ENCODE data around the gene ODF4. TPM values are rescaled to one million over a fixed set of nuclear protein-coding genes. Genes with fewer than 3 reads are reported as not detected.

Gene ODF4
- total and polyA plus RNA-seq, 2 of the 13 experiments (the other 11 are each of a cell fraction or from before 2014, with no cell fraction given): not detected

DNA sequence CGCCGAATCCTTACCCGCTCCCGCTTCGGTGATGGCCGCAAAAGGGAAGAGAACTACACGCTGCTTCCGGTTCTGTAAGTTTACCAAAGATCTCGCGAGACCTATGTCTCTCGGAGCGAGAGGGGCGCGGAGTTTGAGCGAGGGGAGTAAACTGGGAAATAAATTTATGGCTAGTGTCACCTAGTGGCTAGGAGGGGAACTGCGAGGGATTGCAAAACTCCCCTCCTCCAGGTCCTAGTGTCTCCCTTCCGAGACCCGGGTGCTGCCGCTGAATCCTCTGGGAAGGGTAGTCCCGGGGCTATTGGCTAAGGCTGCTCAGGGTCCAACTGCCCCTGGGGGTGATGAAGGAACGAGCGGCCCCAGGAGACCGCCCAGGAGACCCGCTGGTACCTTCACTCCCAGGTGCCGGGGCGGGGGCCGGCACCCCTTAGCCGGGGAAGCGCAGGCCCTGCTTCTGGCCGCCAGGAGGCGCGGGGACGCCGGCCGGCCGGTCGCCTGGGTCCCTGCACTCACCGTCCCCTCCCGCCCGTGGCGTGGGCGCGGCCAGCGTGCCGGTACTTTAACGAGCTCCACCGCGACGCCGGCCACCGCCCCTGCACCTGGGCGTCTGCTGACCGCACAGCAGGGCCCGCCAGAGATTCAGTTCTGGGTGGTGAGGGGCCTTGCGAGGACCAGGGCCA is 43.6 kb downstream of the ODF4 start, which contains the start of gene RPL26 (continued):
- TF ChIP-seq SRY (CRISPR knock-in tag; IDR thresholded peaks at IDR 0.05): no peak; the same call in 1 of the 2 replicates
- peak; percentile 68; the same call in 1 of the 2 replicates for TF ChIP-seq PHF8 (CRISPR knock-in tag; IDR thresholded peaks at IDR 0.05)
- TF ChIP-seq ZNF350 (CRISPR knock-in tag; IDR thresholded peaks at IDR 0.05; ENCODE audit: borderline replicate concordance, low read depth): peak; percentile 74; the same call in 1 of the 2 replicates
- TF ChIP-seq RBM22 (optimal IDR thresholded peaks at IDR 0.05; ENCODE audit: low read length): no peak
- no peak for TF ChIP-seq ZNF839 (CRISPR knock-in tag; IDR thresholded peaks at IDR 0.05; ENCODE audit: borderline replicate concordance)
- peak; percentile 31; the same call in 1 of the 2 replicates for TF ChIP-seq NFKB2 (CRISPR knock-in tag; IDR thresholded peaks at IDR 0.05; ENCODE audit: borderline replicate concordance)
- peak; percentile 12; the same call in 1 of the 2 replicates for TF ChIP-seq ZNF256 (CRISPR knock-in tag; conservative IDR thresholded peaks at IDR 0.05)
- TF ChIP-seq, protein P1, sequence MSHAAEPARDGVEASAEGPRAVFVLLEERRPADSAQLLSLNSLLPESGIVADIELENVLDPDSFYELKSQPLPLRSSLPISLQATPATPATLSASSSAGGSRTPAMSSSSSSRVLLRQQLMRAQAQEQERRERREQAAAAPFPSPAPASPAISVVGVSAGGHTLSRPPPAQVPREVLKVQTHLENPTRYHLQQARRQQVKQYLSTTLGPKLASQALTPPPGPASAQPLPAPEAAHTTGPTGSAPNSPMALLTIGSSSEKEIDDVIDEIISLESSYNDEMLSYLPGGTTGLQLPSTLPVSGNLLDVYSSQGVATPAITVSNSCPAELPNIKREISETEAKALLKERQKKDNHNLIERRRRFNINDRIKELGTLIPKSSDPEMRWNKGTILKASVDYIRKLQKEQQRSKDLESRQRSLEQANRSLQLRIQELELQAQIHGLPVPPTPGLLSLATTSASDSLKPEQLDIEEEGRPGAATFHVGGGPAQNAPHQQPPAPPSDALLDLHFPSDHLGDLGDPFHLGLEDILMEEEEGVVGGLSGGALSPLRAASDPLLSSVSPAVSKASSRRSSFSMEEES (CRISPR knock-in tag; IDR thresholded peaks at IDR 0.05): peak; percentile 29; the same call in 1 of the 2 replicates
- no peak for TF ChIP-seq GPBP1L1 (CRISPR knock-in tag; IDR thresholded peaks at IDR 0.05)
- peak; percentile 73 for TF ChIP-seq CBFB (CRISPR knock-in tag; IDR thresholded peaks at IDR 0.05)
- TF ChIP-seq, protein P2, sequence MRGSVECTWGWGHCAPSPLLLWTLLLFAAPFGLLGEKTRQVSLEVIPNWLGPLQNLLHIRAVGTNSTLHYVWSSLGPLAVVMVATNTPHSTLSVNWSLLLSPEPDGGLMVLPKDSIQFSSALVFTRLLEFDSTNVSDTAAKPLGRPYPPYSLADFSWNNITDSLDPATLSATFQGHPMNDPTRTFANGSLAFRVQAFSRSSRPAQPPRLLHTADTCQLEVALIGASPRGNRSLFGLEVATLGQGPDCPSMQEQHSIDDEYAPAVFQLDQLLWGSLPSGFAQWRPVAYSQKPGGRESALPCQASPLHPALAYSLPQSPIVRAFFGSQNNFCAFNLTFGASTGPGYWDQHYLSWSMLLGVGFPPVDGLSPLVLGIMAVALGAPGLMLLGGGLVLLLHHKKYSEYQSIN (CRISPR knock-in tag; IDR thresholded peaks at IDR 0.05; ENCODE audit: borderline replicate concordance): no peak
- no peak for TF ChIP-seq ZNF160 (CRISPR knock-in tag; IDR thresholded peaks at IDR 0.05)
- TF ChIP-seq FLYWCH1 (CRISPR knock-in tag; IDR thresholded peaks at IDR 0.05): no peak
- peak; percentile 75; the same call in 1 of the 2 replicates for TF ChIP-seq ZC3H13 (CRISPR knock-in tag; IDR thresholded peaks at IDR 0.05)
- 0 out of 2 replicates have a peak, but pooled peaks have one; percentile 37 for TF ChIP-seq ZSCAN12 (CRISPR knock-in tag; IDR thresholded peaks at IDR 0.05)
- peak; percentile 5 for TF ChIP-seq ZNF205 (CRISPR knock-in tag; IDR thresholded peaks at IDR 0.05)
- TF ChIP-seq, protein P3, sequence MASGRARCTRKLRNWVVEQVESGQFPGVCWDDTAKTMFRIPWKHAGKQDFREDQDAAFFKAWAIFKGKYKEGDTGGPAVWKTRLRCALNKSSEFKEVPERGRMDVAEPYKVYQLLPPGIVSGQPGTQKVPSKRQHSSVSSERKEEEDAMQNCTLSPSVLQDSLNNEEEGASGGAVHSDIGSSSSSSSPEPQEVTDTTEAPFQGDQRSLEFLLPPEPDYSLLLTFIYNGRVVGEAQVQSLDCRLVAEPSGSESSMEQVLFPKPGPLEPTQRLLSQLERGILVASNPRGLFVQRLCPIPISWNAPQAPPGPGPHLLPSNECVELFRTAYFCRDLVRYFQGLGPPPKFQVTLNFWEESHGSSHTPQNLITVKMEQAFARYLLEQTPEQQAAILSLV (CRISPR knock-in tag; IDR thresholded peaks at IDR 0.05; ENCODE audit: borderline replicate concordance): peak; percentile 51; the same call in 1 of the 2 replicates
- peak; percentile 89 for TF ChIP-seq TAF15 (IDR thresholded peaks at IDR 0.05; ENCODE audit: low read depth, low read length, poor library complexity, severe bottlenecking)
- no peak for TF ChIP-seq PLSCR1 (CRISPR knock-in tag; IDR thresholded peaks at IDR 0.05; ENCODE audit: borderline replicate concordance)
- TF ChIP-seq HDAC1 (CRISPR knock-in tag; IDR thresholded peaks at IDR 0.05): peak; percentile 81
- TF ChIP-seq NR2C2 (CRISPR knock-in tag; IDR thresholded peaks at IDR 0.05; ENCODE audit: borderline replicate concordance): peak; percentile 69; the same call in 1 of the 2 replicates
- TF ChIP-seq EHMT2 (IDR thresholded peaks at IDR 0.05; ENCODE audit: borderline replicate concordance, low read depth, low read length): no peak
- TF ChIP-seq SIN3A (IDR thresholded peaks at IDR 0.05; ENCODE audit: borderline replicate concordance, low read depth, low read length): peak; percentile 67
- TF ChIP-seq NFYB (CRISPR knock-in tag; IDR thresholded peaks at IDR 0.05): no peak
- peak; percentile 88 for TF ChIP-seq HOXA3 (CRISPR knock-in tag; IDR thresholded peaks at IDR 0.05)
